ENCODE measurements around the gene EHF. TPM values are rescaled to one million over a fixed set of nuclear protein-coding genes. Genes with fewer than 3 reads are reported as not detected.

EHF gene
- total RNA-seq, 6 experiments from 2014 or later: 0.09 TPM; not detected in 5

DNA sequence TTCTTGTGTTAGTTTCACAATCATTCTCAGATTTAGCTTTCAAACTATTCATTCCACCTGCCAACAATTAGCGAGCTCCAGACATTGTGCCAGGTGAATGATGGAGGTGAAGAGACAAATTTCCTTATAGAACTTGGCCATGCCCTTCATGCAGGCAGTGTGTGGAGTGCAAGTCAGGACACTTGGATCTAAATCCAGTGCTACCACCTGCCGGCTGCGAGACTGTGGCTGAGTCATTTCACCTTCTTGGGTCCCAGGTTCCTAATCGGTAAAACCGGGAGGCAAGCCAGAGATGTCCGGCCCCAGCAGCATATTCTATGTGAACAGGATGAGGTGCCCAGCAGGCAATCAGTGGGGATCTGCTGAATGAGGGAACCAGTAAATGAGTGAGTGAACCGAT lies 18.6 kb upstream of the EHF start:
- H3K4me1 Mint-ChIP-seq (ENCODE audit: low read depth): peaks cover 60% of the 10 kb centered on the region
- DNase-seq: no peak
- H3K27me3 Mint-ChIP-seq (ENCODE audit: insufficient read depth): peaks cover 2% of the 10 kb centered on the region
- H3K36me3 Mint-ChIP-seq (ENCODE audit: low read depth): peaks cover 4% of the 10 kb centered on the region; the same call in 1 of the 2 replicates
- no peak overlapping the region for H3K4me3 Mint-ChIP-seq
- no peaks in the 10 kb centered on the region for H3K9me3 Mint-ChIP-seq
- no peak for TF ChIP-seq CTCF (IDR thresholded peaks at IDR 0.05)
- H3K27ac Mint-ChIP-seq: no peak overlapping the region

DNA sequence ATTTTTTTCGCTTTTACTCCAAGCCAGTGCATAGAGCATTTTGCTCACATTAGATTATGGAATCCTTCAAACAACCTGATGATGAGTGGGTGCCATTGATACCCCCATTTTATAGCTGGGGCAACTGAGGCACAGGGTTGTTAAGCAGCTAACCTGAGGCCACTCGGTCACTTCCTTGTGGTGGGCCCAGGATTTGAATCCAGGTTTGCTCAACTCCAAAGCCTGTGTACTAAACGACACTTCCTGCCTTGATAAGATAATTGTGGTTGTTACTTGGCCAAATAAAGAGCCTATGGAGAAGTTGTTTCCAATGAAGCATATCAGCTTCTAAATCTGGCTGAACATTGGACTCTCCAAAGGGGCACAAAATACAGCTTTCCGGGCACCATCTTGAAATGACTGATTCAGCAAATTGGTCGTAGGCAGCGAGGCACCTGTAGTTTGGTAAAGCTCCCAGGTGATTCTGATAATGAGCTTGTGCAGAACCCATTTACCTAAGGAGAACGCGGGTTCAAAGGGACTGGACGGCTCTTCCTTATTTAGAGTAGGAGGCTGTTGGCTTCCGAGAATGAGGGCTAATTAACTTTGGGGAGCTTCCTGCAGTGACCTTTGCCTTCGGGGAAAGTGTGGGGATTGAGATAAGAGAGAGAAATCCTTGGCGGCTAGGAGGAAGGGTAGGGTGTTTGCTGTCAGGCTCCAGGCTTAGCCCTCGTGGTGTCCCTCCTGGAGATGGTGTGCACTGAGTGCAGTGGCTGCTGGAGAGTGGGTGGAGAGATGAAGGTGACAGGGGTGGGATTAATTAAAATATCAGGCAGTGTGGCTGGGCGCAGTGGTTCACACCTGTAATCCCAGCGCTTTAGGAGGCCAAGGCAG lies 17.5 kb upstream of the EHF start:
- Mint-ChIP-seq H3K27me3 (ENCODE audit: insufficient read depth) (peaks cover 2% of the 10 kb centered on the region), H3K4me3 (no peak overlapping the region), H3K9me3 (no peaks in the 10 kb centered on the region), H3K27ac (no peak overlapping the region), H3K36me3 (ENCODE audit: low read depth) (peaks cover 4% of the 10 kb centered on the region; the same call in 1 of the 2 replicates), H3K4me1 (ENCODE audit: low read depth) (peaks cover 50% of the 10 kb centered on the region)
- no peak for TF ChIP-seq CTCF (IDR thresholded peaks at IDR 0.05)
- DNase-seq: no peak

DNA sequence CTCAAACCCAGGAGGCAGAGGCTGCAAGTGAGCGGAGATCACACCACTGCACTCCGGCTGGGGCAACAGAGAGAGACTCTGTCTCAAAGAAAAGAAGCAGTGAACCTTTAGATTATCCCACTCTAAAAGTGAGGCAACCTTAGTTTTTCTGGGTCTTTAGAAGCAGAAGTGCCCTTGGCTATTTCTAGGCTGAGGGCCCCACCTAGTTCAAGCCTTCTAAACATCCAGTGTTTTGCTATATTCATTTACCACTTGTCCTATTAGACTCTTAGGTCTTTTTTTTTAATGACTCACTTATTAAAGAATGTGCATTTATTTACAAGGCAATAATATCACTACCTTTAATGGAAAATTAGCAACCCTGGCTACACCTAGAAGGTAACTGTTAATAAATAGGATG lies 16.7 kb upstream of the EHF start:
- TF ChIP-seq CTCF (IDR thresholded peaks at IDR 0.05): no peak
- no peaks in the 10 kb centered on the region for H3K9me3 Mint-ChIP-seq
- no peaks in the 10 kb centered on the region for H3K36me3 Mint-ChIP-seq (ENCODE audit: low read depth)
- H3K27ac Mint-ChIP-seq: no peak overlapping the region
- H3K4me1 Mint-ChIP-seq (ENCODE audit: low read depth): peaks cover 48% of the 10 kb centered on the region
- no peak overlapping the region for H3K4me3 Mint-ChIP-seq
- DNase-seq: no peak
- peaks cover 2% of the 10 kb centered on the region for H3K27me3 Mint-ChIP-seq (ENCODE audit: insufficient read depth)

- H3K4me1 Mint-ChIP-seq (ENCODE audit: low read depth): peaks cover 48% of the 10 kb centered on the region
- no peak for DNase-seq
- no peak overlapping the region for H3K27ac Mint-ChIP-seq
- no peak for TF ChIP-seq CTCF (IDR thresholded peaks at IDR 0.05)
- no peak overlapping the region for H3K4me3 Mint-ChIP-seq
- H3K9me3 Mint-ChIP-seq: no peaks in the 10 kb centered on the region
- H3K36me3 Mint-ChIP-seq (ENCODE audit: low read depth): no peaks in the 10 kb centered on the region
- H3K27me3 Mint-ChIP-seq (ENCODE audit: insufficient read depth): peaks cover 2% of the 10 kb centered on the region
Observed at GRCh38 chr11:34604911-34605310, 16.0 kb upstream of the EHF start.

DNA sequence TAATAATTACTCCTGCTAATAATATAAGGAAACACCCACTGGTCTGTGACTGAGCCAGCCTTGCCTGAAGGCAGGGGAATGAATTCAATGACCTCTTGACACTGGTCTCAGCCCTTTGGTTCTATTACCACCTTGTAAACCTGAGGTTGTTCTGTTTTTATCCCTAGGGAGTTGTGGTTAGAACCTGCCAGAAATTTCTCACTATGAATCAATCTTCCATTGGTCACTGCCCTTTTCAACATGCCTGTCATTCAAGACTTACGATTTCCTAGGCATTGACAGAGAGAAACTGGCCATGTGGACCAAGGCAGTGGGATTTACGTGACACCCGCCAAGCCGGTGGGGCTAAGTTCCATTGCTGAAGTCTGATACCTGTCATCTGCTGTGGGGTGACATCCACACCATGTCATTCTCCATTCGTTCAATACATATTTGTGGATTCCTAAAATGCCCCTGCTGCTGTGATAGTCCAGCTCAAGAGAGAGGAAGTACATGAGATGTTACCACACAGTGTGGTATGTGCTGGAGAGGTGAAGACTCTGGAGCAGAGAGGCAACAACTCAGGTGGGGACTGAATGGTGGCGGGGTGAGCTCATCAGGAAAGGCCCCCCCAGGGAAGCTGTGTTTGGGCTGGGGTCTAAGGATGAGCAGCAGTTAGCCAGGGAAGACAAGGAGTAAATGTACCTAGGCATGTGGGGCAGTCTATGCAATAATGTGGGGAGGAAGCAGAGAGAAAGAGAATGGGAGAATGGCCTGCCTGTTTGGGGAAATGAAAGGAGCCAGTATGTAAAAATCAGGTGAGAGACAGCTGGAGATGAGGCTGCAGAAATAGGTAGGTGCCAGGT lies 15.2 kb upstream of the EHF start:
- Mint-ChIP-seq H3K4me1 (ENCODE audit: low read depth) (peaks cover 43% of the 10 kb centered on the region), H3K9me3 (no peaks in the 10 kb centered on the region), H3K27ac (no peak overlapping the region), H3K4me3 (no peak overlapping the region), H3K27me3 (ENCODE audit: insufficient read depth) (peaks cover 2% of the 10 kb centered on the region), H3K36me3 (ENCODE audit: low read depth) (no peaks in the 10 kb centered on the region)
- DNase-seq: no peak
- no peak for TF ChIP-seq CTCF (IDR thresholded peaks at IDR 0.05)

Data from HFFc6 (cell line).